Measurements from ENCODE around the gene GJA9. TPM values are rescaled to one million over a fixed set of nuclear protein-coding genes. Genes with fewer than 3 reads are reported as not detected.

GJA9 gene
- total RNA-seq, 1 experiment from 2014 or later = not detected

- H3K27me3 ChIP-seq (ENCODE audit: low read length) = peaks cover 57% of the 10 kb centered on the region
- no peaks in the 10 kb centered on the region for H3K36me3 ChIP-seq (ENCODE audit: low read depth, low read length)
- no peaks in the 10 kb centered on the region for H3K79me2 ChIP-seq (ENCODE audit: low read length)
- no peak overlapping the region for H3K4me3 ChIP-seq (ENCODE audit: low read length)
- ChIA-PET CTCF (no interaction called here), POLR2A (ENCODE audit: unreplicated experiment) (no interaction called here)
- H3K9me3 ChIP-seq (ENCODE audit: low read length) = no peaks in the 10 kb centered on the region
- no peak overlapping the region for H3K4me2 ChIP-seq (ENCODE audit: low read length)
- H2AFZ ChIP-seq (ENCODE audit: low read length) = no peak overlapping the region
- ATAC-seq (no peak), DNase-seq (no peak)
- no peaks in the 10 kb centered on the region for H3K4me1 ChIP-seq (ENCODE audit: insufficient read depth, low read length)
- H3K9me2 ChIP-seq (replicated peaks; ENCODE audit: low read length) = no peaks in the 10 kb centered on the region
- H3K27ac ChIP-seq (ENCODE audit: low read length) = no peak overlapping the region
- H3F3A ChIP-seq (ENCODE audit: low read length, unreplicated experiment) = no peaks in the 10 kb centered on the region
- intact Hi-C loops (cut with micrococcal nuclease) = no loop called here
- no peak overlapping the region for H3K9ac ChIP-seq (ENCODE audit: low read length)
- BruUV-seq (replicated peaks) = no TSS peak
- H4K20me1 ChIP-seq (ENCODE audit: low read length) = no peaks in the 10 kb centered on the region
- TF ChIP-seq EZH2 (IDR thresholded peaks at IDR 0.05; ENCODE audit: low read length, unreplicated experiment) = no peak
- no peak for TF ChIP-seq EZH2phosphoT487 (IDR thresholded peaks at IDR 0.05; ENCODE audit: borderline replicate concordance, low read length)
- TF ChIP-seq, protein P1, sequence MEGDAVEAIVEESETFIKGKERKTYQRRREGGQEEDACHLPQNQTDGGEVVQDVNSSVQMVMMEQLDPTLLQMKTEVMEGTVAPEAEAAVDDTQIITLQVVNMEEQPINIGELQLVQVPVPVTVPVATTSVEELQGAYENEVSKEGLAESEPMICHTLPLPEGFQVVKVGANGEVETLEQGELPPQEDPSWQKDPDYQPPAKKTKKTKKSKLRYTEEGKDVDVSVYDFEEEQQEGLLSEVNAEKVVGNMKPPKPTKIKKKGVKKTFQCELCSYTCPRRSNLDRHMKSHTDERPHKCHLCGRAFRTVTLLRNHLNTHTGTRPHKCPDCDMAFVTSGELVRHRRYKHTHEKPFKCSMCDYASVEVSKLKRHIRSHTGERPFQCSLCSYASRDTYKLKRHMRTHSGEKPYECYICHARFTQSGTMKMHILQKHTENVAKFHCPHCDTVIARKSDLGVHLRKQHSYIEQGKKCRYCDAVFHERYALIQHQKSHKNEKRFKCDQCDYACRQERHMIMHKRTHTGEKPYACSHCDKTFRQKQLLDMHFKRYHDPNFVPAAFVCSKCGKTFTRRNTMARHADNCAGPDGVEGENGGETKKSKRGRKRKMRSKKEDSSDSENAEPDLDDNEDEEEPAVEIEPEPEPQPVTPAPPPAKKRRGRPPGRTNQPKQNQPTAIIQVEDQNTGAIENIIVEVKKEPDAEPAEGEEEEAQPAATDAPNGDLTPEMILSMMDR (conservative IDR thresholded peaks at IDR 0.05; ENCODE audit: low read depth, low read length) = no peak
Measured at GRCh38 chr1:38829368-38829767, 52.0 kb downstream of the GJA9 start.

- Histone ChIP-seq H2AFZ (ENCODE audit: low read length) (no peak overlapping the region), H3K4me2 (ENCODE audit: low read length) (no peak overlapping the region), H3K36me3 (ENCODE audit: low read depth, low read length) (no peaks in the 10 kb centered on the region), H3K9me2 (replicated peaks; ENCODE audit: low read length) (no peaks in the 10 kb centered on the region), H3K9ac (ENCODE audit: low read length) (no peak overlapping the region), H3K27me3 (ENCODE audit: low read length) (peaks cover 68% of the 10 kb centered on the region), H3K4me1 (ENCODE audit: insufficient read depth, low read length) (no peaks in the 10 kb centered on the region), H3K27ac (ENCODE audit: low read length) (no peak overlapping the region), H3K9me3 (ENCODE audit: low read length) (no peaks in the 10 kb centered on the region), H4K20me1 (ENCODE audit: low read length) (no peaks in the 10 kb centered on the region), H3F3A (ENCODE audit: low read length, unreplicated experiment) (no peaks in the 10 kb centered on the region), H3K4me3 (ENCODE audit: low read length) (no peak overlapping the region), H3K79me2 (ENCODE audit: low read length) (no peaks in the 10 kb centered on the region)
- no peak for ATAC-seq
- intact Hi-C loops (cut with micrococcal nuclease) = no loop called here
- TF ChIP-seq, protein P1 (conservative IDR thresholded peaks at IDR 0.05; ENCODE audit: low read depth, low read length) = no peak
- no peak for TF ChIP-seq EZH2phosphoT487 (IDR thresholded peaks at IDR 0.05; ENCODE audit: borderline replicate concordance, low read length)
- TF ChIP-seq EZH2 (IDR thresholded peaks at IDR 0.05; ENCODE audit: low read length, unreplicated experiment) = no peak
- ChIA-PET POLR2A (ENCODE audit: unreplicated experiment) (no interaction called here), CTCF (no interaction called here)
- no TSS peak for BruUV-seq (replicated peaks)
- DNase-seq = no peak
Measured at GRCh38 chr1:38827318-38827717, 54.1 kb downstream of the GJA9 start.

- ChIA-PET CTCF (no interaction called here), POLR2A (ENCODE audit: unreplicated experiment) (no interaction called here)
- TF ChIP-seq, protein P1 (conservative IDR thresholded peaks at IDR 0.05; ENCODE audit: low read depth, low read length) = no peak
- TF ChIP-seq EZH2 (IDR thresholded peaks at IDR 0.05; ENCODE audit: low read length, unreplicated experiment) (no peak), EZH2phosphoT487 (IDR thresholded peaks at IDR 0.05; ENCODE audit: borderline replicate concordance, low read length) (no peak)
- BruUV-seq (replicated peaks) = no TSS peak
- ATAC-seq (no peak), DNase-seq (no peak)
- H3K9me3 ChIP-seq (ENCODE audit: low read length) = no peaks in the 10 kb centered on the region
- H3K4me3 ChIP-seq (ENCODE audit: low read length) = no peak overlapping the region
- H3K79me2 ChIP-seq (ENCODE audit: low read length) = no peaks in the 10 kb centered on the region
- no peak overlapping the region for H3K4me2 ChIP-seq (ENCODE audit: low read length)
- H3K4me1 ChIP-seq (ENCODE audit: insufficient read depth, low read length) = no peaks in the 10 kb centered on the region
- H4K20me1 ChIP-seq (ENCODE audit: low read length) = no peaks in the 10 kb centered on the region
- H3K9ac ChIP-seq (ENCODE audit: low read length) = no peak overlapping the region
- H3K9me2 ChIP-seq (replicated peaks; ENCODE audit: low read length) = no peaks in the 10 kb centered on the region
- H2AFZ ChIP-seq (ENCODE audit: low read length) = no peak overlapping the region
- peaks cover 68% of the 10 kb centered on the region for H3K27me3 ChIP-seq (ENCODE audit: low read length)
- H3F3A ChIP-seq (ENCODE audit: low read length, unreplicated experiment) = no peaks in the 10 kb centered on the region
- no peak overlapping the region for H3K27ac ChIP-seq (ENCODE audit: low read length)
- intact Hi-C loops (cut with micrococcal nuclease) = no loop called here
- H3K36me3 ChIP-seq (ENCODE audit: low read depth, low read length) = no peaks in the 10 kb centered on the region
Measured at GRCh38 chr1:38826886-38827285, 54.5 kb downstream of the GJA9 start.
